Measurements from ENCODE around the gene NOL3. TPM values are rescaled to one million over a fixed set of nuclear protein-coding genes. Genes with fewer than 3 reads are reported as not detected.

Gene NOL3
- total RNA-seq, 1 experiment from 2014 or later = 91.6 TPM

- CTCF ChIA-PET = interaction anchor here (1.3 kb wide), 1 partner anchor 10 kb away, joined by 7 read pairs; no protein-coding TSS in a partner anchor
- H4K20me1 ChIP-seq (ENCODE audit: low read length) = no peaks in the 10 kb centered on the region
These were observed 13.5 kb downstream of the NOL3 start, which contains the start of gene MATCAP1 for GRCh38 chr16:67183627-67184452. MATCAP1 (minus strand) TSS chr16:67183963; CDS start chr16:67180610, 3,353 bp downstream.

DNA sequence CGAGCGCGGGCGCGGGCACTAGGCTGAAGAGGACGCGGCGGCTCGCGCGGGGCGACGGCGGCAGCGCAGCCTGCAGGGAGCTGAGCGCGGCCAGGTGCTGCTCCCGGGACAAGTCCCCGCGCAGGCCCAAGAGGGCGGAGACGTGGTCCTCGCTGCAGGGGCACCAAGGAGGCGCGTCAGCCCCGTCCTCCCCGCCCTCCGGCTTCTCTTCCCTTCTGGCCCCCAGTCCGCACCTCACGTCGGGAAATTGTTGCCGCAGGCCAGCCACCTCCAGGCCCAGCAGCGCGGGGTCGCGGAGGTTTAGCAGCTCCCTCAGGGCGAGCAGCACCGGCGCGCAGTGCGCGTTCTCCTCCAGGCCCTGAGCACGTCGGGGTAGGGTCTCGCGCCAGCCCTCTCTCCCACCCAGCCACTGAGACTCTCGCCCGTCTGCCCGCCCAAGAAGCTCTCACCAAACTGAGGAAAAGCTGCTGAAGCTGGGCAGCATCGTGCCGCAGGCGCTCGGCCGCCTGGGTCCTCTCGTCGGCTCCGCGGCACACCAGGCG lies 14.2 kb downstream of the NOL3 start:
- intact Hi-C loops (cut with micrococcal nuclease) = no loop called here

More at GRCh38 chr16:67183627-67184452, 13.5 kb downstream of the NOL3 start, which contains the start of gene MATCAP1:
- H3K36me3 ChIP-seq (ENCODE audit: low read depth, low read length) = no peaks in the 10 kb centered on the region
- H3K4me1 ChIP-seq (ENCODE audit: insufficient read depth, low read length) = peaks cover 41% of the 10 kb centered on the region
- intact Hi-C loops (cut with micrococcal nuclease) = loop anchor here (1.0 kb wide), 1 partner anchor 25 kb away; the partner anchor contains the start of genes FBXL8 and TRADD
- TF ChIP-seq EZH2 (IDR thresholded peaks at IDR 0.05; ENCODE audit: low read length, unreplicated experiment) (no peak), EZH2phosphoT487 (IDR thresholded peaks at IDR 0.05; ENCODE audit: borderline replicate concordance, low read length) (0 out of 2 replicates have a peak, but pooled peaks have one; percentile 28)
- H3K27ac ChIP-seq (ENCODE audit: low read length) = peak within 1 kb of the TSS; percentile 85
- BruUV-seq (replicated peaks) = no TSS peak
- H3K4me3 ChIP-seq (ENCODE audit: low read length) = peak within 1 kb of the TSS; percentile 79
- DNase-seq (peak; percentile 93), ATAC-seq (peak; percentile 75)
- H3K4me2 ChIP-seq (ENCODE audit: low read length) = peak within 1 kb of the TSS; percentile 89
- H3K79me2 ChIP-seq (ENCODE audit: low read length) = peaks cover 26% of the 10 kb centered on the region
- H3K9me2 ChIP-seq (replicated peaks; ENCODE audit: low read length) = no peaks in the 10 kb centered on the region
- no peaks in the 10 kb centered on the region for H3K9me3 ChIP-seq (ENCODE audit: low read length)
- peak within 1 kb of the TSS; percentile 90 for H2AFZ ChIP-seq (ENCODE audit: low read length)
- POLR2A ChIA-PET (ENCODE audit: unreplicated experiment) = interaction anchor here (1.0 kb wide), 1 partner anchor 43 kb away, joined by 3 read pairs; no protein-coding TSS in a partner anchor
- no peaks in the 10 kb centered on the region for H3F3A ChIP-seq (ENCODE audit: low read length, unreplicated experiment)
- H3K9ac ChIP-seq (ENCODE audit: low read length) = peak within 1 kb of the TSS; percentile 91
- no peaks in the 10 kb centered on the region for H3K27me3 ChIP-seq (ENCODE audit: low read length)

More for the DNA sequence above, 14.2 kb downstream of the NOL3 start:
- Histone ChIP-seq H3K9me2 (replicated peaks; ENCODE audit: low read length) (no peaks in the 10 kb centered on the region), H3K4me1 (ENCODE audit: insufficient read depth, low read length) (peaks cover 39% of the 10 kb centered on the region), H3K4me2 (ENCODE audit: low read length) (peak overlapping the region; percentile 89), H3K79me2 (ENCODE audit: low read length) (peaks cover 26% of the 10 kb centered on the region), H3K36me3 (ENCODE audit: low read depth, low read length) (no peaks in the 10 kb centered on the region), H3K9me3 (ENCODE audit: low read length) (no peaks in the 10 kb centered on the region), H3K27ac (ENCODE audit: low read length) (peak overlapping the region; percentile 85), H4K20me1 (ENCODE audit: low read length) (no peaks in the 10 kb centered on the region), H3K4me3 (ENCODE audit: low read length) (peak overlapping the region; percentile 79), H3K27me3 (ENCODE audit: low read length) (no peaks in the 10 kb centered on the region), H2AFZ (ENCODE audit: low read length) (peak overlapping the region; percentile 90), H3F3A (ENCODE audit: low read length, unreplicated experiment) (no peaks in the 10 kb centered on the region), H3K9ac (ENCODE audit: low read length) (peak overlapping the region; percentile 91)
- POLR2A ChIA-PET (ENCODE audit: unreplicated experiment) = interaction anchor here (1.0 kb wide), 1 partner anchor 42 kb away, joined by 3 read pairs; no protein-coding TSS in a partner anchor
- TF ChIP-seq, protein P1, sequence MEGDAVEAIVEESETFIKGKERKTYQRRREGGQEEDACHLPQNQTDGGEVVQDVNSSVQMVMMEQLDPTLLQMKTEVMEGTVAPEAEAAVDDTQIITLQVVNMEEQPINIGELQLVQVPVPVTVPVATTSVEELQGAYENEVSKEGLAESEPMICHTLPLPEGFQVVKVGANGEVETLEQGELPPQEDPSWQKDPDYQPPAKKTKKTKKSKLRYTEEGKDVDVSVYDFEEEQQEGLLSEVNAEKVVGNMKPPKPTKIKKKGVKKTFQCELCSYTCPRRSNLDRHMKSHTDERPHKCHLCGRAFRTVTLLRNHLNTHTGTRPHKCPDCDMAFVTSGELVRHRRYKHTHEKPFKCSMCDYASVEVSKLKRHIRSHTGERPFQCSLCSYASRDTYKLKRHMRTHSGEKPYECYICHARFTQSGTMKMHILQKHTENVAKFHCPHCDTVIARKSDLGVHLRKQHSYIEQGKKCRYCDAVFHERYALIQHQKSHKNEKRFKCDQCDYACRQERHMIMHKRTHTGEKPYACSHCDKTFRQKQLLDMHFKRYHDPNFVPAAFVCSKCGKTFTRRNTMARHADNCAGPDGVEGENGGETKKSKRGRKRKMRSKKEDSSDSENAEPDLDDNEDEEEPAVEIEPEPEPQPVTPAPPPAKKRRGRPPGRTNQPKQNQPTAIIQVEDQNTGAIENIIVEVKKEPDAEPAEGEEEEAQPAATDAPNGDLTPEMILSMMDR (conservative IDR thresholded peaks at IDR 0.05; ENCODE audit: low read depth, low read length) = no peak
- no peak for DNase-seq
- peak; percentile 13 for ATAC-seq
- CTCF ChIA-PET = interaction anchor here (0.6 to 1.5 kb wide), 6 partner anchors 11 to 167 kb away, joined by 3 to 8 read pairs (median 4); partner anchors contain the start of genes FBXL8 and TRADD
- no TSS peak for BruUV-seq (replicated peaks)

Data from PC-3 (cell line).